NCI-H1417 treated with DMSO at 0.1 percent for 48 hours (cell line): ENCODE data around the gene BIK.
"Not testable (repeated sequence)": the region's sequence is repeated elsewhere in the genome, so short reads cannot be mapped to it uniquely, and the experiment has no call there.

Experiments used
- DNase-seq: peaks from one replicate; lab custom pipeline; 2025; lab: John Stamatoyannopoulos, UW

BIK gene, protein sequence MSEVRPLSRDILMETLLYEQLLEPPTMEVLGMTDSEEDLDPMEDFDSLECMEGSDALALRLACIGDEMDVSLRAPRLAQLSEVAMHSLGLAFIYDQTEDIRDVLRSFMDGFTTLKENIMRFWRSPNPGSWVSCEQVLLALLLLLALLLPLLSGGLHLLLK

DNA sequence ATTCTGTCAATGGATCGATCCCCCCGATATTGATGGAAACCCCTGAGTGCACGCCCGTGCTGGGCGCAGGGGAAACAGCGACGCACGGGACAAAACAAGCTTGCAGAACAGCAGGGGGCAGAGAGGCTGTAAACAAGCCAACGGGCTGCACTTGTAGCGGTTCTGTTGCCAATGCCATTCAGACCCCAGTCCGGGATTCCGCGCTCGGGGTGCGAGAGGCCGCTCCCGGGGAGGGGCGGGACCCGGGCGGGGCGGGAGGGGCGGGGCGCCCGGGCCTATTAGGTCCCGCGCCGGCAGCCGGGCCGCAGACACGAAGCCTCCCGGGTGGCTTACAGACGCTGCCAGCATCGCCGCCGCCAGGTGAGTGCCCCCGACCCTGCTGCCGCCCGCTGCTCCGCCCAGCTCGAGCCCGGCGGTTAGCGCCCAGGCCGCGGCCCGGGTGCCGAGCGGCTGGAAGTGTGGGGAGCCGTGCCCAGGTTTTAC is at the start of gene BIK:
Gene BIK, plus strand, starts transcription at position 307 of the 483 bp plus-strand sequence. CDS start 13,273 bp downstream, outside the sequence.
- no peak for DNase-seq

DNA sequence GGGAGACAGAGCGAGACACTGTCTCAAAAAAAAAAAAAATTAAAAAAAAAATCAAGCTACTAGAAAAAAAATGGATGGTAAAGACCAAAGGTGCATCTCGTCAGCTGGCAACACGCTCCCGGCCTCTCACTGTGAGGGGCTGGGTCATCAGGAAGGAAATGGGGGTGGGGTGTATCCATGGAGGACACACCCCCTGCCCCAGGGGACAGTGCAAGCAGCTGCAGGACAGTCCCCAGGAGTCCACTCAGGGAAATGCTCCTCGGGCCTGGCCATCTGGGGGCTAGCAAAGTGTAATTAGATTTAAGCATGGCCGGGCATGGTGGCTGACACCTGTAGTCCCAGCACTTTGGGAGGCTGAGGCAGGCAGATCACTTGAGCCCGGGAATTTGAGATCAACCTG is 44.4 kb upstream of the BIK start:
- no peak for DNase-seq

DNA sequence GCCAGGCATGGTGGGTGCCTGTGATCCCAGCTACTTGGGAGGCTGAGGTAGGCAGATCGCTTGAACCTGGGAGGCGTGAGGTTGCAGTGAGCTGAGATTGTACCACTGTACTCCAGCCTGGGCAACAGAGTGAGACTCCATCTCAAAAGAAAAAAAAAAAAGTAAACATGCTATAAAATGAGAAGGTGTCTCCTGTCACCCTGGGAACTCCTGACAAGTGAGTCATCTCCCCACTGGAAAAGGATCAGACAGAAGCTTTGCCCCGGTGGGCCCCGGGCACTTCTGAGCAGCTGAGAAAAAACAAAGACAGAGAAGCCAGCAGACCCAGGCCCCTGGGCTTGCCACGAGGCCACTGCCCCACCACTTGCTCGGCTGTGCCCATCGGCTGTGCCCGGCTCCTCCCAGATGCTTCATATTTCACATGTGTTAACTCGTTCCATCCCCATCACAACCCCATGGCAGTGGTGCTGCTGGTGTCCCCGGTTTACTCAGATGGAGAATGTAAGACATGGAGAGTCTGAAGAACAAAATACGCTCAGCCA is 43.6 kb upstream of the BIK start:
- DNase-seq = no peak

DNA sequence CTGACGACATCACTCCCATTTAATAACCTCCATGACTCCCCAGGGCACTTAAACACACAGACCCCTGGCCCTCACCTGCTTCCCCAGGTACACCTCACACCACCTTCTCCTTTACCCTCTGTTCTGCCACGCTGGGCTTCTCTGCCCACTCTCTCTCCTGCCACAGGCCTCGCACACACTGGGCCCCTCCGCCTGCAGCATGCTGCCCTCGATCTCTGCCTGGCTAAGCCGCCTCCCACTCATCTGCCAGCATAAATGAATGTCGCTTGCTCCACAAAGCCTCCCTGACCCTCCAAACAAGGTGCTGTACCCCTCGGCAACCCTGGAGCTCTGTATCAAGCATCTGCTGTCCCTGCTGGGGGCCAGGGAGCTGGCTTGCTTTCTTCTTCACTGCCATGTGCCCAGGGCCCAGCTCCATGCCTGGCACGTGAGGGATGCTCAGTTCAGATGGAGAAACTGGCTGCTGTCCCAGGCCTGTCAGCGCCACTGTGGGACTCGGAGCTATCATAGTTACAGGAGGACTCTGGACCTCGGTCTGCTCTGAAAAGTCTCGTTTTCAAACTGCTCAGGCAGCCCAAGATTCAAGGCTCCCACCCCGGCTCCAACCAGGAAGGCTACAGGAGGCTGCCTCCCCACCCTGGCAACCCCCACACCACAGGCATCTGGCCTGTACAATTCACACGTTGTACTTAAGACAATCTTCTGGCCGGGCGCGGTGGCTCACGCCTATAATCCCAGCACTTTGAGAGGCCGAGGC is 33.3 kb upstream of the BIK start:
- DNase-seq = no peak

DNA sequence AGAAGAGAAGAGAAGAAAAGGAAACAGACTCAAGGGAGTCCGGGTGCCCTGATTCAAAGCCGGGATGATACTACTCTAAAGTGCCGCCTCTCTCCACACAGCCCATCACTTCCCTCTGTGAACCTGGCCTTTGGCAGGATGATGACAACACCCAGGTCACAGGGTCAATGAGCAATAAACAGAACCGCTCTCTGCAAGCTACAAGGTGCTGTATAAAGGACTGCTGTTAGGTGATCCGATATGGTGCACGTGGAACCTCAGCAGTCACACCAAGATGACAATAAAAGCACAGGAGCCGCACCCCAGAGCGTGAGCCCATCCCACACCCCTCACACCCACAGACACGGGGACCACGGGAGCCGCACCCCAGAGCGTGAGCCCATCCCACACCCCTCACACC is 32.0 kb upstream of the BIK start:
- DNase-seq = no peak

DNA sequence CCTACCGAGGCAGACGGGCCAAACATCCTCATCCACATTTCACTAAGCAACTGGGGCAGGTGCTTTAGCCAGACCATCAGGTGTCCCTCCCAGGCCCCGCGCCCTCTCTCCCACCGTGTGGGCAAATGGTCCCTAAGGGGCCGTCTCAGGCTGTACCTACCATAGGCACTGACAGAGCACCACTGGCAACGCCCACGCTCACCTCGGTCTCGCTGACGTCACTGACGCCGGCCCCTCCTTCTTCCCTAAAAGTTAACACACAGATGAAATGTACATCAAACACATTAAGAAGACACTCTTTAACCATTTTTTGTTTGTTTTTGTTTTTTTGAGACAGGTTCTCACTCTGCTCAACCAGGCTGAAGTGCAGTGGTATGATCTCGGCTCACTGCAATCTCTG is 30.8 kb upstream of the BIK start:
- DNase-seq = no peak

DNA sequence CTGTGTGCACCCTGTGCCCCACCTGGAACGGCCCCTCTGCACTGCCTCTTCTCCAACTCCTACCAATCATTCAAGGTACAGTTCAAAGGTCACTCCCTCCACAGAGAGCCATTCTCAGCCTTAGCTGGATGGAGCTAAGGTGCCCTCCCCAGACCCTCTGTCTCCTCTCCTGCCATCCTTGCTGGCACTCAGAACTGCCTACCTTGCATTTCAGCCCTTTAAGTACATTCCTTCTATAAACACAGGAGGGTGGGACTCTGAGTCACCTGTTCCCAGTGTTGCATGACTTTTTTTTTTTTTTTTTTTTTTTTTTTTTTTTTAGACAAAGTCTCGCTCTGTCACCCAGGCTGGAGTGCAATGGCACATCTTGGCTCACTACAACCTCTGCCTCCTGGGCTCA is 29.9 kb upstream of the BIK start:
- DNase-seq = no peak

DNA sequence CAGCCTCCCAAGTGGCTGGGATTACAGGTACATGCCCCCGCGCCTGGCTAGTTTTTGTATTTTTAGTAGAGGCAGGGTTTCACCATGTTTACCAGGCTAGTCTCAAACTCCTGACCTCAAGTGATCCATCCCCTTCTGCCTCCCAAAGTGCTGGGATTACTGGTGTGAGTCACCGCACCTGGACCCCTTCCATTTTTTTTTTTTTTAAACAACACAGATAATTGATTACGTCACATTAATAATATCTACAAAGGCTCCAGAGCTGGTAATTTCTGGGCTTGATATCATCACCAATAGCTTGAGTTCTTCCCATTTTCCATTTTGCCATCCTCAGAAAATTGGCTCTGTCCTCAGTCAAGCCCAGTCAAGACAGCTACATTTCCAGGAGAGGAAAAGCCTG is 28.6 kb upstream of the BIK start:
- no peak for DNase-seq

DNA sequence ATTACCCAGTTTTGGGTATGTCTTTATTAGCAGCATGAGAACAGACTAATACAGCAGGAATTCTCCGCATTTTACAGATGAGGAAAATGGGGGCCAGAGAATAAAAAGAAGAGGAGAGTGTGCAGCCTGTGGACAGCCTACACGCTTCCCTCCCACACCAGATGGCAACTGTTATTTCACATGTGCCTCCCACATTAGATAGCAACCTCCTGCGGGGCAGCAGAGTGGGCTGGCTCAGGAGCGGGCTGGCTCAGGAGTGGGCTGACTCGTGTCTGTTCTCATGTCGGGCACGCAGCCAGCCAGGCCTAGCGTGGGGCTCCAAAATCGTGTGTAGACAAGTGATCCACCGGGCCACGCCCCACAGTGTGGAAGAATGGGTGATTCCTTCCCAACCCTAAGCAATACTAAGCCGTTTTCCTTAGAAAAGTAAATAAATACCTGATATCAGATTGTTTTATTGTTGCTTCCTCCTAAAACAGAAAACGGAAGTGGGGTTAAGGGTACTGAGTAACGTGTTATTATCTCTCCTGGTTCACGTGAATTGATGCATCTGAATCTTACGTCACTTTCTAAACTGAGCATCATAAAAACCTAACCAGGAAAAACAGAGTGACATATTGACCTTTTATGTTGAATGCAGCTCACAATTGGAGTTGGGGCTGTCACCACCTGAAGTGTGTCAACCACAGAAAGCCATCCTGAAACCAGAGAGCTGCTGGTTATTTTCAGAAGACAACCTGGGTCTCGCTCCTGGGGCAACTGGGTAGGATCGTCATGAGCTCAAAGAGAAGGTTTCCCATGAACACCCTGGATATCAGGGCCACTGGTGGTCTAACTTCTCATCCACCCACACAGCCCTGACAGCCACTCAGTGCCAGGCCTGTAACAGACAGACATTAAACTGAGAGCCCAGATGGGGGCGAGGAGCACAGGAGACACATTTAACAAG is 24.6 kb upstream of the BIK start:
- DNase-seq = no peak

DNA sequence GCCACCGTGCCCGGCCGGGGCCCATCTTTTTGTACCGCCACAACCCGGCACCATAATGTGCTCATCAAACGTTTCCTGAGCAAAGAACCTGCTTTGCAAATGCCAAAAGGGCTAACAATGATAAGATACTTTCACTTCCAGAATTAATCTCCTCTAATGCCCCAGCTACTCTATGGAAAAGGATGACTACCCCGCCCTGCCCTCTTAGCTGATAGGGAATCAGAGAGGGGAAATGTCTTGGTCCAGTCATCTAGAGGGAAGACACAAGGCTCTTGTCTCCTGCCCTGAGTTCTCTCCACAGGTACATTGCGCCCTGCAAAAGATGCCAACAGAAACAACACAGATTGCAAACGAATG is 21.9 kb upstream of the BIK start:
- no peak for DNase-seq

DNA sequence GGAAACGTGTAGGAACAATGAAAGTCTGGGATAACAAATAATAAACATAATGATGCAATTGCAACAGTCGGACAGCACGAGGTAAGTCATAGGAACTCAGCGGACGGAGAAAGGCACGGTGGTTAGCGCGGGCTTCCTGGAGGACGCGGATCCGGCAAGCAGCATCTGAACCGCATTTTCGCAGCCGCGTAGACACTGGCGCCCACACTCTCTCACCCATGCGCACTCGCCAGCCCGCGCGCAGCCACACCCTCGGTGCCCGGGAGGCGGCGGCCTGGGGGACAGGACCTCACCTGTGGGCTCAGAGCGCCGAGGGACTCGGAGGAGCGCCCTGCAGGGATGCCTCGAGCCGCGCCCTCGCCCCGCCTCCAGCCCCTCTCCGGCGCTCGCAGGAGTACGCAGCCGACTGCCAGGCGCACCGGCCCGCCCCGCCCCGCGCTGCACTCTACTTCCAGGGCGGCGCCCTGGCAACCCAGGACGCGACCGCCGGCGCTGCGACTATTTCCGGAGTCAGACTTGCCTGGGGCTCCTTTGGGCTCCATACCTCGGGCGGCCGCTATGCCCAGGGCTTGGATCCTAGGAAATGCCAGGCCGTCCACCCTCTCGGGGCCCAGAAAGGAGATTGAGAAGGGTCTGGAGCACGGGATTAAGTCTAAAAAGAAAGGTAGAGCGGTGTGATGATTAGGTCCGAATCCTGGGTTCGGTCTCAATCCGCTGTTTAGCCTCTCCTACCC is 21.4 kb upstream of the BIK start, which contains the start of gene TTLL1:
Gene TTLL1, minus strand, starts transcription at position 408 of the 734 bp plus-strand sequence. CDS start 13,805 bp downstream, outside the sequence.
- DNase-seq = no peak

DNA sequence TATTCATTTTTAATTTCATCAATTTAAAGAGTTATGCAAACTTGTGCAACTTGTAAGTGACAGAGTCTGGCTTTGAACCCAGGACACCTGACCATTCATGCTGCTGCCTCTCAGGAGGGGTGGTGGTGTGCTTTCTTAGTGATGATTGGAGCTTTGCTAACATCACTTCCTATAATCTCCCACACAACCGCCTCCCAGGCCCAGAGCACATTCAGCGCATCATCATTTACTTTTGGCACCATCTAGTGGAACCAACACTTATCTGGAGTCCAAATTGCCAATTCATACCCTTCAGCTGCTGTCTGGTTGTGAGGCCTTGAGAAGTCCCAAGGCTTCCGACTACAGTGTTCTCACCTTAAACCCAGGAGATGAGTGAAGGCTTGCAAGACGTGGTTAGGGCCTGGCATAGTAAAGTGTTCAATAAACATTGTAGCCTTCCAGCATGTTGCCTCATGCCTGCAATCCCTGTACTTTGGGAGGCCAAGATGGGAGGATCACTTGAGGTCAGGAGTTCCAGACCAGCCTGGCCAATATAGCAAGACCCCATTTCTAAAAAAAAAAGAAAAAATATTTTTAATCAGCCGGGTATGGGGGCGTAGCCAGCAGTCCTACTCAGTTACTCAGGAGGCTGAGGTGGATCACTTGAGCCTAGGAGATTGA is 20.3 kb upstream of the BIK start:
- no peak for DNase-seq

DNA sequence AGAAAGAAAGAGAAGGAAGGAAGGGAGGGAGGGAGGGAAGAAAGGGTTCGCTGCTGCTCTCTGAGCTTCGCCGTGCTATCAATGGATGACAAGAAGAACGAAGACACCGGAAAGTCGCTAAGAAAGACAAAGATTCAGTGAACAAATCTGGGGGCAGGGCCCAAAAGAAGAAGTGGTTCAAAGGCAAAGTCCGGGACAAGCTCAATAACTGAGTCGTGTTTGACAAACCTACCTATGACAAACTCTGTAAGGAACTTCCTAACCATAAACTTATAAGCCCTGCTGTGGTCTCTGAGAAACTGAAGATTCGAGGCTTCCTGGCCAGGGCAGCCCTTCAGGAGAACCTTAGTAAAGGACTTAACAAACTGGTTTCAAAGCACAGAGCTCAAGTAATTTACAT is 18.5 kb upstream of the BIK start:
- DNase-seq = no peak

DNA sequence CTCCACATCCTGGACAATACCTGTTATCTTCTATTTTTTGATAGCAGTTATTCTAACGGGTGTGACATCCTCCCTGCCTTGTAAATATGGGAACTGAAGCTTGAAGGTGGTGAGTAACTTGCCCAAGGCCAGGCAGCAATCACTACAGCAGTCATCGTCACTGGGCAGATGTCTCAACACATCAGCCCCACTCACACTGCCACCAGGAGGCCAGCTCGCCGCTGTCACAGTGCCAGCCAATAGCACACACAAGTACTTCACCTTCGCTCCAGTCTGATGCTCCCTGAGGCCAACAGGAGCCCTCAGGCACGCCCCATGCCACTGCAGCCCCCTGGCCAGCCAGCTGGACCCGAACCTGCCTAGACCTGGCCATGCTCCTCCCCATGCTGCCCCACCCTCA is 16.5 kb upstream of the BIK start:
- no peak for DNase-seq

DNA sequence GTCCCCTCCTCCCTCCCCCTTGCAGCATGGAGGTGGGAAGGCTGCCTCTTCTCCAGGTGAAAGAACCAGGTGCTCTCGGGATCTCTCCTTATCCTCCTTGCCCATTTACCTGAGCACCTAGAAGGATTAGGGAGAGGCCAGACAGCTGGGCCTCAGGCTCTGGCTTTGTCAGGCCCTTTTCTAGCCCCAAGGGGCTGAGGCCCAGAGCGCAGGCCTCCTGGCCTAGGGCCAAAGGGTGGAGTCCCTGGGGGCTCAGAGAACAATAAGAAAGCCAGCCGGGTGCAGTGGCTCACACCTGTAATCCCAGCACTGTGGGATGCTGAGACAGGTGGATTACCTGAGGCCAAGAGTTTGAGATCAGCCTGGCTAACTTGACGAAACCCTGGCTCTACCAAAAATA is 16.0 kb upstream of the BIK start:
- DNase-seq = no peak

DNA sequence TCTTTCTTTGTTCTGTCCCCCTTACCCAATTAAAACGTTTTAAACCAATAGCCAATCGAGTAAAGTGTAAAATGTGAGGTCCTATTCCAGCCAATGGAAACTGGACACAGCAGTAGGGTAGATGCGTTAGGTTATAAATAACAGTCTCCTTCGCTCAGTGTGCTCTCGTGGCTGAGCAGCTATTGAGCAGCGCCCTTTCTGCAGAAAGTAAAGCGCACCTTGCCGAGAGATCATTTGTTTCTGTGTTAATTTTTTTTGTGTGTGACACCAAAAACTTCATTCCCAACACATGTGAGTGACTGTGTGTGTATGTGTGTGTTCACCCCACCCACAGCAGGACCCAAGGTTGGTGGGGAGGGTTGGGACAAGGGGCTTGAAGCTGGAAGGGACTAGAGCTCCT is 14.1 kb upstream of the BIK start:
- no peak for DNase-seq

DNA sequence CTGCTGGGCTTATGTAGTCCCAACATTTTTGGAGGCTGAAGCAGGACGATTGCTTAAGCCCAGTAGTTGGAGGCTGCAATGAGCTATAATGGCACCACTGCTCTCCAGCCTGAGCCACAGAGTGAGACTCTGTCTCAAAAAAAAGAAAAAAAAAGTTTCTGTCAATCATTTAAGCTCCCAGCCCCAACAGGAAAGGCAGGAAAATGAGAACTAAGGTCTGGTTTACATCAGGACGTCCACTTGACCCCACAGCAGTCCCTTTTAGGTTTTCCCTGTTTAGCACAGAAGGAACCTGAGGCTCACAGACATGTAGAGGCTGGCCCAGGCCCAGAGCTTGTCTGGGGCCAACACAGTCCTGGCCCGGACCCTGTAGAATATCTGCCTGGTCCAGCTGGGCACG is 12.2 kb upstream of the BIK start:
- no peak for DNase-seq

DNA sequence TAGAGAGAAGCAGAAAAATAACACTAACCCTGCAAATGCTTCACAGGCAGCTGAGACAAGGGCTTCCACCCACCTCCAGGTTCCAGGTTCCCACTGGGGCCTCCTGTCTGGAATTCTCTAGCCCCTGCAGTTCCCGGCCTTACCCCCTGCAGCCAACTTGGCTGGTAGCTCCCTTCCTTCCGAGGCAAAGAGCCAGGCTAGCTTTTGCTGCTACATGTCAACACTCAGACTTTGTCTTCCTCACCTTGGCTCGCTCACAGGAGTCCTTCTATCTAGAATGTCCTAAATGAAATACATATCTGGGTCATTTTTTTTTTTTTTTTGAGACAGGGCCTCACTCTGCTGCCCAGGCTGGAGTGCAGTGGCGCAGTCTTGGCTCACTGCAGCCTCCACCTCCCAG is 11.5 kb upstream of the BIK start:
- DNase-seq = no peak

DNA sequence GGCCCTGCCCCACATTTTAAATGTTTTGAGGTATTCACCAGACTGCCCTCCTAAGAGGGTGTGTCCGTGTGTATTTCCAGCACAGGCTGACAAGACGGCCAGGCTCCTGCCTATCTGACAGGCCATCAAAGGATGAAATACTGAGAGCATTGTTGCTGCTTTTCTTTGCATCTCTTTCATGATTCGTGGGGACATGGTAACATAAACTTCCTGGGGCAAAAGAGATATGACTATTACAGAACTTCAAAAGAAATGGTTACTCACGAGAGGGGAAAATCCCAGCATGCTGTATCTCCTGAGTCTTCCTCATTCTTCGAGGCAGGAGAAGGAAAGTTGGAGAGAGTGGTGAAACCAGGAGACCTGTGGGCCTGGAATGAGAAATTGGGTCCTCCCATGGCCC is 10.3 kb upstream of the BIK start:
- DNase-seq = no peak

DNA sequence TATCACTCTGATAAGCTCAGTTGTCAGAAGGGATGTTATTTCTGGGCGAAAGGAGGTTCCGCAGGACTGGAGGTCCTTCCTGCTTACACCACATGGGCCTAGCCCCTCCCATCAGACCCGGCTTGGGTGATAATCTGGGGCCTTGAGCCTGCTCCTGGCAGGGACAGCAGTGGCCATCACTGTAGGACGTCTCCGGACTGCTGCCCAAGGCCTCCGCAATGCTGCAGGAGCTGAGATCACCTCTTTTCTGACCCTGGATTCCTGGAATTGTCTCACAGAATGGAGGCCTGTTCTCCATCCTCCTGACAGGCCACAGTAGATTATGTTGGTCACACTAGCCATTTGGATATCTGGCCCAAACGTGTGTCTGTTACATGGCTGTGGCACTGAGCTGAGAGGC is 9.2 kb upstream of the BIK start:
- DNase-seq = no peak

DNA sequence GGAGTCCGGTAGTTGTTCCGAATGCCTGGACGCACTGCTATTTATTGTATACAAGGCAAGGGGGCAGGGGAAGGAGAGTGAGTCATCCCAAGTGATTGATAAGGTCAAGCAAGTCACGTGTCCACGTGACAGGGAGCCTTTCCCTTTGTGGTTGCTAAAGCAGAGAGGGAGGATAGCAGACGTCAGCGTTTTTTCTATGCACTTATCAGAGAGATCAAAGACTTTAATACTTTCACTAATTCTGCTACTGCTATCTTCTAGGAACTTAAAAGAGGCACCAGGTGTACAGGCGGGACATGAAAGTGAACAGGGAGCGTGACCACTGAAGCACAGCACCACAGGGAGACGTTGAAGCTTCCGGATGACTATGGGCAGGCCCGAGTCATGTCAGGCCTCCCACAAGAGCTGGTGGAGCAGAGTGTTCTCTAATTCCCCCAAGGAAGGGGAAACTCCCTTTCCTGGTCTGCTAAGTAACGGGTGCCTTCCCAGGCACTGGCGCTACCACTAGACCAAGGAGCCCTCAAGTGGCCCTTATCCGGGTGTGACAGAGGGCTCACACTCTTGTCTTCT is 6.4 kb upstream of the BIK start:
- DNase-seq = not testable (repeated sequence)
